Right lobe of liver (tissue), 6 donors: ENCODE data around the gene GPR176. TPM values are rescaled to one million over a fixed set of nuclear protein-coding genes. Genes with fewer than 3 reads are reported as not detected.
A peak's percentile ranks its signal among the peaks of the same experiment; 100 is the strongest.

Experiments
- ATAC-seq, 4 donors: fragments of 200-7000 bp; cut with Tn5 transposase; one replicate each; pipeline ENCODE4 v1.9.1; 2020; ENCODE audit warnings: mild to moderate bottlenecking in 4 of 4, moderate library complexity in 4 of 4
- DNase-seq, 3 donors: peaks; one replicate each; pipeline ENCODE4 v3.0.0-alpha.2; 2020
- H3K27ac ChIP-seq, 3 donors: fragments of 200-600 bp; one replicate each; pipeline ENCODE4 v1.8.0; 2022
- H3K27me3 ChIP-seq, 2 donors: fragments of 200-600 bp; one replicate each; pipeline ENCODE4 v1.8.0; 2022
- H3K36me3 ChIP-seq, 4 donors: fragments of 200-600 bp; sonication (generic) in 1 of 4; one replicate each; pipeline versions ENCODE4 v1.5.1 to v1.8.0; 2017 to 2022; ENCODE audit warnings: control low read depth in 1 of 4
- H3K4me1 ChIP-seq, 4 donors: fragments of 200-600 bp; sonication (generic) in 1 of 4; one replicate each; pipeline versions ENCODE4 v1.5.1 to v1.8.0; 2017 to 2022; ENCODE audit warnings: control low read depth in 1 of 4
- H3K4me3 ChIP-seq, 3 donors: fragments of 200-600 bp; one replicate each; pipeline ENCODE4 v1.8.0; 2022
- H3K9me3 ChIP-seq, 4 donors: fragments of 200-600 bp; sonication (generic) in 1 of 4; one replicate each; pipeline versions ENCODE4 v1.5.1 to v1.8.0; 2017 to 2022; ENCODE audit warnings: control low read depth in 1 of 4
- CTCF ChIP-seq, 4 donors: fragments of 200-600 bp in 3 of 4; fragments of 450-650 bp in 1 of 4; IDR thresholded peaks; one replicate each; pipeline versions ENCODE4 v1.5.1 to v1.8.0; 2016 to 2022; ENCODE audit warnings: antibody characterized with exemption in 4 of 4, mild to moderate bottlenecking in 2 of 4
- POLR2A ChIP-seq: fragments of 450-650 bp; IDR thresholded peaks from one replicate; pipeline ENCODE4 v1.6.1; 2017; ENCODE audit warnings: antibody characterized with exemption, mild to moderate bottlenecking
- WGBS: methylation state at CpG from one replicate; pipeline ENCODE4 v1.1.6; 2018; ENCODE audit warnings: low coverage, low lambda C conversion rate; ENCODE audit not compliant: insufficient coverage; ENCODE audit errors: missing lambda C conversion rate; 5-methylcytosine and 5-hydroxymethylcytosine counted together
- intact Hi-C, 2 donors: fragments of 100-400 bp; cut with DNase I; formaldehyde crosslinking; loops; one replicate each; pipeline versions ENCODE4 v1.11.2 to v1.14.1; 2022
- total RNA-seq, 6 experiments: library from RNA; depleted of rRNA in 2 of 6; stranded (reverse); fragments of >200 nt in 2 of 6; fragmentation: NEBNext Ultra II Directional in 3 of 6; extraction: Animal tissue kit (Norgen Biotek cat#: 25700) in 3 of 6; gene quantifications; one replicate each; pipeline versions ENCODE4 v1.1.0 to v1.2.4, GENCODE V29; 2016 to 2023
- donor health status: DM: no; HTN: yes; CAD: no.
- donor health status: DM: no; HTN: no; CAD: no.
- donor health status: DM: no; HTN: no; CAD: no.
- donor health status: DM: no; HTN: yes; CAD: no.
- donor health status: DM: no; HTN: yes; CAD: no.

GPR176 gene
- total RNA-seq, 6 experiments from 2014 or later, result 0.59 to 2.1 (median 1.3) TPM

- Histone ChIP-seq H3K4me1 (peaks cover 0 to 22% (median 5%) of the 10 kb centered on the region in 4 donors), H3K27me3 (no peaks in the 10 kb centered on the region), H3K9me3 (no peaks in the 10 kb centered on the region), H3K27ac (no peak overlapping the region), H3K4me3 (no peak overlapping the region), H3K36me3 (no peaks in the 10 kb centered on the region)
- DNase-seq, result no peak
- intact Hi-C loops, result no loop called here
- TF ChIP-seq POLR2A (no peak), CTCF (IDR thresholded peaks at IDR 0.05) (no peak)
- 74% methylated on average over 3 of the region's 3 CpGs for WGBS
- no peak for ATAC-seq
Measured at GRCh38 chr15:39886418-39886817, 33.6 kb downstream of the GPR176 start.

- ATAC-seq, result peak; percentile 34 to 69 (median 56)
- Histone ChIP-seq H3K4me1 (peaks cover 0 to 22% (median 5%) of the 10 kb centered on the region in 4 donors), H3K4me3 (no peak overlapping the region), H3K27me3 (no peaks in the 10 kb centered on the region), H3K27ac (no peak overlapping the region), H3K9me3 (no peaks in the 10 kb centered on the region), H3K36me3 (no peaks in the 10 kb centered on the region)
- intact Hi-C loops, result no loop called here
- DNase-seq, result no peak
- TF ChIP-seq POLR2A, result no peak
- no peak for TF ChIP-seq CTCF (IDR thresholded peaks at IDR 0.05)
Measured at GRCh38 chr15:39885099-39885777, 34.8 kb downstream of the GPR176 start.

- intact Hi-C loops, result no loop called here
- ATAC-seq (no peak), DNase-seq (no peak)
Measured at GRCh38 chr15:39884351-39884750, 35.7 kb downstream of the GPR176 start.

GRCh38 chr15:39882602-39883001, 37.5 kb downstream of the GPR176 start:
- no peaks in the 10 kb centered on the region for H3K36me3 ChIP-seq
- H3K4me3 ChIP-seq, result no peak overlapping the region
- no peak for DNase-seq
- no CpG with 5 or more reads among the region's 1 CpG for WGBS
- H3K9me3 ChIP-seq, result no peaks in the 10 kb centered on the region
- H3K27ac ChIP-seq, result no peak overlapping the region
- intact Hi-C loops, result no loop called here
- TF ChIP-seq POLR2A (no peak), CTCF (IDR thresholded peaks at IDR 0.05) (no peak)
- peaks cover 0 to 15% (median 2%) of the 10 kb centered on the region in 4 donors for H3K4me1 ChIP-seq
- no peaks in the 10 kb centered on the region for H3K27me3 ChIP-seq
- no peak for ATAC-seq

More at GRCh38 chr15:39884351-39884750, 35.7 kb downstream of the GPR176 start:
- no peak overlapping the region for H3K27ac ChIP-seq
- no peak for TF ChIP-seq CTCF (IDR thresholded peaks at IDR 0.05)
- TF ChIP-seq POLR2A, result no peak
- no peak overlapping the region for H3K4me3 ChIP-seq
- H3K9me3 ChIP-seq, result no peaks in the 10 kb centered on the region
- no peaks in the 10 kb centered on the region for H3K36me3 ChIP-seq
- H3K27me3 ChIP-seq, result no peaks in the 10 kb centered on the region
- H3K4me1 ChIP-seq, result peaks cover 0 to 22% (median 5%) of the 10 kb centered on the region in 4 donors

DNA sequence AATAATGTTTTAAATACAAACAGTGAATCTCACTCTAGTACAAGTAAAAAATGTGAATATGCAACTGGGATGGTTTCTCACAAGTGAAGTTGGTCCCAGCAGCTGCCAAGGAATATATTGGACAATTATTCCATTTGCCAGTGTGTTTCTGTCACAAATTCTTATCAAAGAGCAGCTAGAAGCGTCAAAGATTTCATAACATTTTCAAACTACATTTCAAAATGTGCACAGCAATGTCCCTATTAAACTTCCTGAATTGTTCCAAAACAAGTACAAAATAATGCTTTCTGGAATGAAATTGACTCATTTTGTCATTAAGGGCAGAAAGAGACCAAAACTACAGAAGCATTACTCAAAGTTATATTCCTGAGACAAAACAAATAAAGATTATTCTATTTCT, 38.3 kb downstream of the GPR176 start:
- DNase-seq (no peak), ATAC-seq (no peak)
- 11% methylated on average over 1 of the region's 1 CpG for WGBS
- intact Hi-C loops, result no loop called here
- no peak overlapping the region for H3K27ac ChIP-seq
- H3K9me3 ChIP-seq, result no peaks in the 10 kb centered on the region
- no peak for TF ChIP-seq CTCF (IDR thresholded peaks at IDR 0.05)
- TF ChIP-seq POLR2A, result no peak
- H3K27me3 ChIP-seq, result no peaks in the 10 kb centered on the region
- no peak overlapping the region for H3K4me3 ChIP-seq
- H3K4me1 ChIP-seq, result peaks cover 0 to 15% (median 2%) of the 10 kb centered on the region in 4 donors
- no peaks in the 10 kb centered on the region for H3K36me3 ChIP-seq
